GM12872 (cell line): ENCODE measurements around the gene DCP2.

Experiments used
- CTCF ChIP-seq: IDR thresholded peaks from 3 replicates; pipeline ENCODE4 v1.5.1; 2011; ENCODE audit warnings: low read depth, mild to moderate bottlenecking, low read length, moderate library complexity; ENCODE audit not compliant: insufficient read depth

Gene DCP2

DNA sequence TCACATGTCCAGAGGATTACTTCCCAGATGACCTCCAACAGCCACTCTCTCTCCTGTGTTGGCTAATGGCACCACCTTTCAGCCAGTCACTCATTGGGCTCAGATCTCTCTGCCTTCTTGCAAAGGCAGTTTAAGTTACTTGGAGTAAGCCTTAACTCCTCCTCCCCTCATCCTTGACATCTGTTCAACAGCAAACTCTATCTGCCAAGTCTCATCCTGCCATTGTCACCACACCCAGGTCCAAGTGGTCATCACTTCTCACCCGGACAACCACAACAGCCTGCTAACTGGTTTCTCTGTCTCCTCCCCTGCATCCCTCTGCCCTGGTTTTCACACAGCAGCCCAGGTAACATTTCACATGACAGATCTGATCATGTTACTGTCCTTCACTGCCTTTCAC, 58.5 kb downstream of the DCP2 start:
- TF ChIP-seq CTCF, result no peak

DNA sequence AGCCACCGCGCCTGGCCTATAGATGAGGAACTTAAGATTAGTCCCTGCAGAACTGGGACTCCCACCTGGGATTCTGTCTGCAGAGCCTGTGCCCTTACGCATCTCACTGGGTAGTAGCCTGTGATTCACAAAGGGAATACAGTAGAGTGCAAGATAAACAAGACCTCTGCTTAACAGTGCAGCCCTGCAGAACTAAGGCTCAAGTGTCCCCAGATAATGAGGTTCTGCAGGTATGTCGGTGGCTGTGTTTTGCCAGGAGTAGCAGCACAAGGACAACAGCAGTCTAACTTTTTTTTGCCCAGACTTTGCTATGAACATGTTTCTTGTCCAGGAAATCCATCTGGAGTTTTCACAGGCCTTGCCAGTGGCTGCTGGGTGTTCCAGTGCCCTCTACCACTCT, 59.7 kb downstream of the DCP2 start:
- TF ChIP-seq CTCF, result no peak

DNA sequence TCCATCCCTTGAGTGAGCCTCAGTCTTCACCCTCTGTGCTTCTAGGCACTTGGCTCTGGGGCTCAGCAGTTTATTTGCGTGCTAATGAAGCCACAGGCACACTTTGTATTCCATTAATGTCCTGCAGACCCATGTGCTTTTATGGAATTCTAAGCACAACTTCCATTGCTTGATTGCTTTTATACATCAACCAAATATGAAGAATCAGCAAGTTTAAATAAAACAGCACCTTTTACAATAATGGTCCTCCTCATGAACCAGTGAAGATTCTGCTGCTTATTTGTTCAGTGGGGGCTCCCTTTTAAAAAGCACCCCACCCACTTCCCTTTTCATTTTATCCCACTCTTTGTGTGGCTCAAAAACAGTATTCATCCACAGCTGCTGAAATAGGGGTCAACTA, 60.2 kb downstream of the DCP2 start:
- TF ChIP-seq CTCF, result no peak

DNA sequence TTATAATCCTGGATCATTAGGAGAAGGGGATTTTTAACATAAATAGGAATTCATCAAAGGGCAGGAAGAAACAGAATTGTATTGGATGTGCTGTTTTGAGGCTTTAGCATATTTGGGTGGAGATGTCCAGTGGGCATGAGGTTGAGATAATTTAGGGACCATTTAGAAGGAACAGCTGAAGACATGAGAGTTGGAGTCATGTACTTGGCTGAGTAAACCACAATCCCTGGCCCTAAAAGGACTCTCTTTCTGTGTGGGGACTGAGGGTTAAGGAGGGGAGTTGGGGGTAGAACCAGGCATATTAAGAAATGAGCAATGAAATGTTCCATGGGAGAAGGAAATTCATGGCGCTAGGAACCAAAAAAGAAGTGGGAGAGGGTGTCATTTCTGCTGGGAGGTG, 61.5 kb downstream of the DCP2 start:
- no peak for TF ChIP-seq CTCF

GRCh38 chr5:113038714-113039113, 62.1 kb downstream of the DCP2 start:
- no peak for TF ChIP-seq CTCF

- TF ChIP-seq CTCF, result no peak
Measured at GRCh38 chr5:113039229-113039933, 62.8 kb downstream of the DCP2 start.

- TF ChIP-seq CTCF, result no peak
Measured at GRCh38 chr5:113039934-113040285, 63.3 kb downstream of the DCP2 start.
